Hepatocyte (in vitro differentiated cells): ENCODE data around the gene OXT. TPM values are rescaled to one million over a fixed set of nuclear protein-coding genes. Genes with fewer than 3 reads are reported as not detected.

Experiments
- DNase-seq: peaks from one replicate; pipeline ENCODE4 v3.0.0-alpha.2; 2016; ENCODE audit warnings: low spot score
- H2AFZ ChIP-seq: fragments of 200-600 bp; sonication (generic); 2 replicates; pipeline ENCODE4 v1.6.0; 2016; ENCODE audit warnings: antibody characterized with exemption, mild to moderate bottlenecking
- H3K27ac ChIP-seq: fragments of 200-600 bp; sonication (generic); 2 replicates; pipeline ENCODE4 v1.5.1; 2016; ENCODE audit warnings: mild to moderate bottlenecking
- H3K27me3 ChIP-seq: fragments of 200-600 bp; sonication (generic); 2 replicates; pipeline ENCODE4 v1.6.1; 2016
- H3K36me3 ChIP-seq: fragments of 200-600 bp; sonication (generic); replicated peaks from 2 replicates; pipeline ENCODE4 v1.5.1; 2016; ENCODE audit warnings: low read depth; ENCODE audit not compliant: insufficient read depth
- H3K4me1 ChIP-seq: fragments of 200-600 bp; sonication (generic); 2 replicates; pipeline ENCODE4 v1.5.1; 2016; ENCODE audit warnings: mild to moderate bottlenecking, moderate library complexity; ENCODE audit not compliant: insufficient read depth
- H3K4me2 ChIP-seq: fragments of 200-600 bp; sonication (generic); 2 replicates; pipeline ENCODE4 v1.6.0; 2016
- H3K4me3 ChIP-seq: fragments of 200-600 bp; sonication (generic); 2 replicates; pipeline ENCODE4 v1.5.1; 2016; ENCODE audit warnings: mild to moderate bottlenecking
- H3K79me2 ChIP-seq: fragments of 200-600 bp; sonication (generic); 2 replicates; pipeline ENCODE4 v1.6.0; 2017; ENCODE audit warnings: mild to moderate bottlenecking
- H3K9me2 ChIP-seq: fragments of 200-600 bp; sonication (generic); replicated peaks from 2 replicates; pipeline ENCODE4 v1.6.0; 2017; ENCODE audit warnings: mild to moderate bottlenecking; ENCODE audit not compliant: insufficient read depth
- H3K9me3 ChIP-seq: fragments of 200-600 bp; sonication (generic); 2 replicates; pipeline ENCODE4 v1.5.1; 2016; ENCODE audit warnings: low read depth, mild to moderate bottlenecking
- H4K20me1 ChIP-seq: fragments of 200-600 bp; sonication (generic); 2 replicates; pipeline ENCODE4 v1.6.0; 2016; ENCODE audit warnings: mild to moderate bottlenecking; ENCODE audit not compliant: insufficient read depth, poor library complexity, severe bottlenecking
- EZH2 ChIP-seq: fragments of 200-600 bp; sonication (generic); IDR thresholded peaks from 2 replicates; pipeline ENCODE4 v1.6.1; 2016; ENCODE audit warnings: antibody characterized with exemption, mild to moderate bottlenecking, borderline replicate concordance
- EZH2phosphoT487 ChIP-seq: fragments of 200-600 bp; sonication (generic); IDR thresholded peaks from one replicate; pipeline ENCODE4 v1.6.1; 2018; ENCODE audit warnings: antibody characterized with exemption, mild to moderate bottlenecking, low read depth, moderate library complexity; ENCODE audit not compliant: unreplicated experiment, severe bottlenecking
- WGBS: methylation state at CpG from one replicate; pipeline ENCODE4 v1.1.6; 2016; ENCODE audit warnings: low lambda C conversion rate; ENCODE audit errors: missing lambda C conversion rate; 5-methylcytosine and 5-hydroxymethylcytosine counted together
- polyA plus RNA-seq: library from polyadenylated mRNA; unstranded; fragments of >200 nt; fragmentation: Nextera tagmentation; extraction: Ambion mirVana; gene quantifications from 2 replicates; pipeline ENCODE4 v1.2.1, GENCODE V29; 2016
- total RNA-seq: library from RNA; depleted of rRNA; stranded (reverse); fragments of >200 nt; gene quantifications from 2 replicates; pipeline ENCODE4 v1.2.3, GENCODE V29; 2014
- TF ChIP-seq, protein P1 (sequence below): fragments of 200-600 bp; sonication (generic); IDR thresholded peaks from 2 replicates; pipeline ENCODE4 v1.5.1; 2016; ENCODE audit warnings: antibody characterized with exemption, mild to moderate bottlenecking; ENCODE audit not compliant: poor library complexity

Gene OXT
- total and polyA plus RNA-seq, 2 experiments from 2014 or later: 3.4 TPM; not detected in 1

DNA sequence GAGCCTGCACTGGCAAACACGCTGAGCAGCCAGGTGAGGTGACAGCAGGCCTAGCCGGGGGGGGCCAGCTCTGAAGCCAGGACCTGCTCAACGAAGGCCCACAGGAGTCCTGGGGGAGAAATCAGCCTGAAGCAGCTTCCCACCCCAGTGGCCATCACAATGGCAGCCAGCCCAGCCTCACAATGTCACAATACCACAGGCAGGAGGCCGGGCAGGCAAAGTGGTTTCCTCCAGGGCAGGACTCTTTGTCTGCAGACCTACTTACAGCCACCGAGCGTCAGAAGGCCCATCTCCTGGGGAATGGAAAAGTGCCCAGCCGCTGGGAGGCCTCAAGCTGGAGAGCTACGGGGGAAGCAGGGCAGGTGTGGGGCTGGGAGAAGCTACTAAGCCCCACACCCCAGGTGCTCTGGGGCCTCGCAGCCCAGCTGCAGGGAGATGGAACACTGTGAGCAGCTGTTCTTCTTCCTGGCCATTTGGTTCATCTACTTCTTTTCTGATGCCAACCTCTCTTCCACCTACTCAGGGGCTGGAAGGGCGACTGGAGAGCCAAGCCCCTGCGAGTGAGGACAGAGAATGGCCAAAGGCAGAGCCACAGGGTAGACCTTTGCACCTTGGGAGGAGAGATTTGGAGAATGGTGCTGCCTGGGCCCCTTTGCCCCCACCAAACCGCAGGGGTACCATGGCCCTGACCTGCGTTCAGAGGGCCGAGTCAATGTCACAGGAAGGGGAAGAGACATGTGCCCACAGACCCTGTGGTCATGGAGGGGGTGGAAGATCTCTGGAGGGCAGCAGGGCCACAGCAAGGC, 35.4 kb downstream of the OXT start:
- H3K4me1 ChIP-seq: no peaks in the 10 kb centered on the region
- H3K27ac ChIP-seq: no peak overlapping the region
- H3K36me3 ChIP-seq: no peaks in the 10 kb centered on the region
- H3K27me3 ChIP-seq: no peaks in the 10 kb centered on the region
- H3K4me3 ChIP-seq: no peak overlapping the region
- H3K9me3 ChIP-seq: no peaks in the 10 kb centered on the region
- no peak for DNase-seq
- no peaks in the 10 kb centered on the region for H3K79me2 ChIP-seq
- no peak overlapping the region for H2AFZ ChIP-seq
- H4K20me1 ChIP-seq: no peaks in the 10 kb centered on the region
- H3K9me2 ChIP-seq: no peaks in the 10 kb centered on the region
- TF ChIP-seq EZH2 (no peak), EZH2phosphoT487 (no peak)
- TF ChIP-seq, protein P1, sequence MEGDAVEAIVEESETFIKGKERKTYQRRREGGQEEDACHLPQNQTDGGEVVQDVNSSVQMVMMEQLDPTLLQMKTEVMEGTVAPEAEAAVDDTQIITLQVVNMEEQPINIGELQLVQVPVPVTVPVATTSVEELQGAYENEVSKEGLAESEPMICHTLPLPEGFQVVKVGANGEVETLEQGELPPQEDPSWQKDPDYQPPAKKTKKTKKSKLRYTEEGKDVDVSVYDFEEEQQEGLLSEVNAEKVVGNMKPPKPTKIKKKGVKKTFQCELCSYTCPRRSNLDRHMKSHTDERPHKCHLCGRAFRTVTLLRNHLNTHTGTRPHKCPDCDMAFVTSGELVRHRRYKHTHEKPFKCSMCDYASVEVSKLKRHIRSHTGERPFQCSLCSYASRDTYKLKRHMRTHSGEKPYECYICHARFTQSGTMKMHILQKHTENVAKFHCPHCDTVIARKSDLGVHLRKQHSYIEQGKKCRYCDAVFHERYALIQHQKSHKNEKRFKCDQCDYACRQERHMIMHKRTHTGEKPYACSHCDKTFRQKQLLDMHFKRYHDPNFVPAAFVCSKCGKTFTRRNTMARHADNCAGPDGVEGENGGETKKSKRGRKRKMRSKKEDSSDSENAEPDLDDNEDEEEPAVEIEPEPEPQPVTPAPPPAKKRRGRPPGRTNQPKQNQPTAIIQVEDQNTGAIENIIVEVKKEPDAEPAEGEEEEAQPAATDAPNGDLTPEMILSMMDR: no peak
- H3K4me2 ChIP-seq: no peak overlapping the region
- WGBS: 87% methylated on average over 13 of the region's 14 CpGs

GRCh38 chr20:3107464-3108025, 36.1 kb downstream of the OXT start:
- Histone ChIP-seq H3K27me3 (no peaks in the 10 kb centered on the region), H3K9me2 (no peaks in the 10 kb centered on the region), H3K27ac (no peak overlapping the region), H3K4me1 (no peaks in the 10 kb centered on the region), H4K20me1 (no peaks in the 10 kb centered on the region), H3K4me2 (no peak overlapping the region), H3K79me2 (no peaks in the 10 kb centered on the region), H3K4me3 (no peak overlapping the region), H3K9me3 (no peaks in the 10 kb centered on the region), H2AFZ (no peak overlapping the region), H3K36me3 (no peaks in the 10 kb centered on the region)
- TF ChIP-seq, protein P1: no peak
- no peak for TF ChIP-seq EZH2
- no peak for TF ChIP-seq EZH2phosphoT487
- DNase-seq: no peak
- 95% methylated on average over 12 of the region's 12 CpGs for WGBS

DNA sequence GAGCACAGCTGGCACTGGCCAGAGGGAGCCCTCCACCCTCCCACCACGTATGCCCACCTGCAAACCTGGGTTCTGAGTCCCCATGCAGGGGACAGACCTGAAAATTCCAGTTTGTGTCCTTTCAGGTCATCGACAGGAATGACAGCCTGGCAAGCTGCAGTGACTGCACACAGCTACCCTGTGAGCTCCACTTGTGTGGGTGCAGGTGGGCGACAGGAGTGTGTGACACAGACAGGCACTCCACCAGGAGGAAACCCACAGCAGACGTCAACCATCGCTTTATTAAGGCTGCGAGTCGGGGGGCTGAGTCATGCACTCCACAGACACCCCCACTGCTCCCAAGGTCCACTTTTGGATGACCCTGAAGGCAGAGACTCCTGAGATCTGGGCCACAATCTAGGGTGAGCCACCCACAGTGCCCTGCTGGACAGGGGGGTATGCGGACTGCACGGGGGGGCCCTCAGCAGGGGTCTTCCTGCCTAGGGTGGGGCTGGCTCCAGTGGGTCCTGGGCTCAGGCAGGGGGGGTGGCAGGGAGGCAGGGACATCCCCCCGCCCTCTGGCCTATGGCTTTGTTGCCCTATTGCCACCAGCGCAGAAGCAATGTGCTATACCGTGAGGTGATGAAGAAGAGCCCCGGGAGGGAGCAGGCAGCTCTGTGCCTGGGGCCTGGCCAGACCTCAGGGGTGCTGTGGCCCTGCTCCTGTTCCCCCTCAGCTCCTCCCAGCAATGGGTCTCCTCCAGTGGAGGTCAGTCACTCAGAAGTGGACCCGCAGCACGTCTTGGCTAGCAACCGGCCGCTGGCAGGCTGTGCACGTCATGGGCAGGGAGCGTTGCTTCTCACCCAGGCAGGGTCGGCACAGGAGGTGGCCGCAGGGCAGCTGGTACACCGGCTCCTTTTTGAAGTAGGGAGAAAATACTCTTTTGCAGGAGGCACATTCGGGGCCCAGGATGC, 38.2 kb downstream of the OXT start:
- H3K9me2 ChIP-seq: no peaks in the 10 kb centered on the region
- H3K36me3 ChIP-seq: no peaks in the 10 kb centered on the region
- no peak for DNase-seq
- H2AFZ ChIP-seq: no peak overlapping the region
- no peak overlapping the region for H3K27ac ChIP-seq
- no peak overlapping the region for H3K4me3 ChIP-seq
- no peaks in the 10 kb centered on the region for H3K4me1 ChIP-seq
- H3K27me3 ChIP-seq: no peaks in the 10 kb centered on the region
- TF ChIP-seq, protein P1: no peak
- TF ChIP-seq EZH2phosphoT487: no peak
- 95% methylated on average over 23 of the region's 23 CpGs for WGBS
- no peaks in the 10 kb centered on the region for H3K9me3 ChIP-seq
- H3K79me2 ChIP-seq: no peaks in the 10 kb centered on the region
- H4K20me1 ChIP-seq: no peaks in the 10 kb centered on the region
- no peak overlapping the region for H3K4me2 ChIP-seq
